HG03280 (cell line): Measurements from ENCODE around the gene CDC123.
"Not testable (repeated sequence)": the region's sequence is repeated elsewhere in the genome, so short reads cannot be mapped to it uniquely, and the experiment has no call there.

ENCODE experiments used
- ATAC-seq: cut with Tn5 transposase; IDR thresholded peaks from one replicate; pipeline ENCODE4 v1.9.1; 2021; ENCODE audit warnings: mild to moderate bottlenecking, moderate library complexity; ENCODE audit not compliant: unreplicated experiment

CDC123 gene

DNA sequence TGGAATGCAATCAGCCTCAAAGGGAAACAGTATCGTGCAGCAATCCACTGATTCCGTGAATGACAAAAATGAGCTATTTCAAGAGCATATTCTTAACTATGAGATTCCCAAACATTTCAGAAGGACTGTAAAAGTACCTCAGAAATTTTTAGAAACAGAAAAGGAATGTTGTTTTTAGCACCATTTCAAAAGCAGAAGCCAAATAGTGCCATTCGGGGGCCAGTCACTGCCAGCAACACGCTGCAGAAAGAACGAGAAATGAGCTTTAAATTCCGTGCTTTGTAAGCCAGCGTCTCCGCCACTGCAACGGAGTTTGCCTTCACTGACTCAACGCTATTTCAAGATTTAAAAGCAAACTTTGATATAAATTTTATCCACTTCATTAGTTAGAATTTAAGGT is 6.6 kb upstream of the CDC123 start:
- no peak for ATAC-seq

DNA sequence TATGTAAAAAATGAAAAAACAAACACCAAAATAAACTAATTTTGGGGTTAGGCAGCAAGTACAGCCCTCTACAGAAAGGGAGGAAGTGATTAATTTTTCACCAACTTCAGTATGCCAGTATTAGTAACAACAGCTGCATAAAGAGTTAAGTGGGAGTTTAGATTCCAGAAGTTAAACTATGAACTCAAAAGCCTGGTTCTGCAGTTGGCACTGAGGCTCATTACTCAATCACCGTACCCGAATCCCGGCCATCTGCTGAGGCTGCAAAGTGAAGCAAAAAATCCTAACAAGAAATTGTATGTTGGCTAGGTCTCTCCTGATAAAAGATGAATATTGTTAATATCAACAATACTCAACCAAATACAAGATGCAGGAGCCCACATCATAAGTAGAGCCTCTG is 4.3 kb upstream of the CDC123 start:
- ATAC-seq, result no peak

DNA sequence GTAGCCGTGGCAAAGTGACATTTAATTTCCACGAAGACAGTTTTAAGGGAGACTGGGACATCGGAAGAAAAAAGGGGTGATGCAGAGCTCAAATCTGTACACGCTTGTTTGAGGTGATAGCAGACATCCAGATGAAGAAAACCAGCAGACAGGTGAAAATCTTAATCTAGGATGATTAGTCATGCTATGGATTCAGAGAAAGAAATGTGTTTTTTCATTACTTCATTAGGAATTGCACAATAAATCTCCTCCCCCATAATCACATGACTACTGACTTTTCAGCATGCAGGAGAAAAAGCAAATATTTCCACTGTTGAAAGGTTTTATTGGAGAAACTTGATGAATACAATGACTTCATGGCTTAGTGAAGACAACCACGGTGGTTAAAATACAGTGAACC is 2.8 kb upstream of the CDC123 start:
- ATAC-seq, result no peak

DNA sequence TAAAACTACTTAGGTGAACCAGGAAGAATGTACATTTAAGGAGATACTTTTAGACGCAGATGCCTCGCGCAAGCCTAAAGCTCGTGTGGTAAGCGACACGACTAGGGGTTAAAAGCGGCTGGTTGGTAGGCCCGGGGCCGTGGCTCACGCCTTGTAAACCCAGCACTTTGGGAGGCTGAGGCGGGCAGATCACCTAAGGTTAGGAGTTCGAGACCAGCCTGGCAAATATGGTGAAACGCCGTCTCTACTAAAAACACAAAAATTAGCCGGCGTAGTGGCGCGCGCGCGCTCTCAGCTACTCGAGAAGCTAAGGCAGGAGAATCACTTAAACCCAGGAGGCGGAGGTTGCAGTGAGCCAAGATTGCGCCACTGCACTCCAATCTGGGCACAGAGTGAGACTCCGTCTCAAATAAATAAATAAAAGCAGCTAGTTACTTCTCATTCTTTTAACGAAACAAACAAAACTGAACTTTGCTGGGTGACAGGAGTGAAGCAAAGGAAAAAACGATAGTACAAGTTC is 1.2 kb upstream of the CDC123 start:
- ATAC-seq, result no peak

DNA sequence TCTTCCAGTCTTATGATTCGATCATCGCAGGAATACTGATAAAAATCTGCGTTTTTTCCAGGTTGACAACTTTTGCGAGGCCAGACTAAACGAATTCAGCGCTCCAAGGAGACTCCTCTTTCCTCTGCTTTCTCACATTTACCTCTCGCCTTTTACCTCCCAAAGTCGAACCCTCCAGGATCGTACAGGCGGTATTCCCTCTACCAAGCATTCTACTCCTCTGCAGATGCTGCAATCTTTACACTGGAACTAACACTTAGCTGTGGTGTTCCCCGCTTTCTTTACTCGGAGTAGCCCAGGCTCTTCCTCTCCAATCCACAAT is 746 bp upstream of the CDC123 start:
- ATAC-seq, result peak; percentile 13

DNA sequence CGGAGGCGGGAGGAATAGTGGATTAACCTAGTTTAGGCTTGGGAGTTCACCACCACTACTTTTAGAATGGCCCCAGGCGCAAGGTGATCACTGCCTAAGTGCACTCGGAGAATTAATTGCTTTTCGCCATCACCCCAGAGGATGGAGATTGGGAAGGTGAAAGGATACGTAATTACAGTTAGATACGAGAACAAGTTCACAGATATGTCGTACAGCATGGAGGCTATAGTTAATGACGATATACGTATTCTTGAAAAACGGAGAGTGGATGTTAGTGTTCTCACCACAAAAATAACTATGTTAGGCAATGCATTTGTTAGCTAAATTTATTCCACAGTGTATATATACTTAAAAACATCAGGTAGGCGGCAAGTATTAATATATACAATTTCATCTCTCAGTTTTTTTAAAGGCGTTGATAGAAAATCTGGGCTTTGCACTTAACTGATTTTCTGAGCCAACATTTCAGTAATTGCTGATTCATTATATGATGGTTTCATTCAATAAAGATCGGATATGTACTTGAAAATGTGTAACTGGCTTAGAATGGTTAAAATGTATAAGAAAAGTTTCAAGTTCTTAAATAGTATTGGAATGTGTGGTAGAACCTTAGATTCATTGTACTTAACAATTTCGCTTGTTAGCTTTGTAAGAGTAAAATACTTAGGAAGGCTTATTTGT is 683 bp downstream of the CDC123 start:
- ATAC-seq, result no peak

DNA sequence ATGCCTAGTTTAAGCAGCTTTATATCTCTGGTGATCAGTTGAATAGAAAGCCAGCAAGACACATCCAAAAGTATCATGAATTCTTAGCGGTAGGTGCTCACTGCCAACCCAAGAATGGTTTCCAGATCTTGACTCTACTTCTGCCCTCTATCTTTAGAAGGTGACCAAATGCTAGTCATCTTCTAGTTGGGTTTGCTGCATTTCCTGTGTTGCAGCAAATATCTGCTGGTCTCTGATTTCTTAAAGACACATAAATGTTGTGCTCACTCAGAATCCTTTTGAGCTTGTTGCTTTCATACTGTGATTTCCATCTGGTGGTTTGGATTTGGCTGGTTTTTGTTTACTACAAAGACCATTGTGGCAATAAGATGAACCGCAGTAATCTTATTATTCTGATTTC is 2.2 kb downstream of the CDC123 start:
- no peak for ATAC-seq

DNA sequence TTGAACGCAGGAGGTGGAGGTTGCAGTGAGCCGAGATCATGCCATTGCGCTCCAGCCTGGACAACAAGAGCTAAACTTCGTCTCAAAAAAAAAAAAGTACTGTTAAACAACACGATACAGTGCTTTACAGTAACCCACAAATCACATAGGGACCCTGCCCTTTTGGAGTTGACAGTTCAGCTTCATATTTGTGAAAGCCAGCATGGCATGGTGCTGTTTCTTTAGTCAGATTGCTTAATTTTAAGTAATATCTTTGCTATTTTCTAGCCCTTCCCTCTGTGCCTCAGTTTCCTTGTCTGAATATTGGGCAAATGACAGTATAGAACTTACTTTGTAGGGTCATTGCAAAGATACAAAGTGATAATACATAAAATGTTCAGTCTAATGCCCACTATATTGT is 4.9 kb downstream of the CDC123 start:
- ATAC-seq, result no peak

DNA sequence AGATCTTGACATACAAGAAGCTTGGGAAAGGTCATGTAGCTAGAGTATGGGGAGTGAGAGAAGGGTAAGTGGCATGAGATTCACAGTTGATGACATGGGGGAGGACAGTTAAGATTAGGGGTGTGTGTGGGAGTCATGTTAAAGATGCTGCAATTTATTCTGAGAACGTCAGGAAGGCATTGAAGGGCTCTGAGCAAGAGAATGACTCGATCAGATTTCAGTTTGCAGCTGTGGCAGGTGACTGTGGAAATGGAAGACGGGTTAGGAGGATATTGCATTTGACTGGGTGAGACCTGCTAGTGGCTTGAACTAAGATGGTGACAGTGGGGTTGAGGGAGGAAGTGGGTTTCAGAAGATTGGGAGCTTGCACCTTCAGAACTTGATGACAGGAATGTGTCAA is 5.6 kb downstream of the CDC123 start:
- no peak for ATAC-seq

DNA sequence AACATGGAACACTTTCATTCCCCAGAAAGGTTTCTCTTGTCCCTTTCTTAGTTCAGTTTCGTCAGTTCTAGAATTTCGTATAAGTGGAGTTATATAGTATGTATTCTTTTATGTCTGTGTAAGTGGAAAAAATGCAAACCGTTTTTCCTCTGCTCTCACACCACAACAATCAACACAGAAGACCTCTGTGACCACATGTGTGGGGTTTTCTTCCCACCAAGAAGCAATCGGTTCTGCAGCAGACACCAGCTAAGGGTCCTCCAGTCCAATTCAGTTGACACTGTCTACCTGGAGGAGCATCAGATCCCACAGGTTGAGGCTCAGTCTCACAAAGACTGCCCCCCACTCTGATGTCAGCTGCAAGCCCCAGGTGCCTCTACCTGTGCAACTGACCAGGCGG is 6.2 kb downstream of the CDC123 start:
- no peak for ATAC-seq

DNA sequence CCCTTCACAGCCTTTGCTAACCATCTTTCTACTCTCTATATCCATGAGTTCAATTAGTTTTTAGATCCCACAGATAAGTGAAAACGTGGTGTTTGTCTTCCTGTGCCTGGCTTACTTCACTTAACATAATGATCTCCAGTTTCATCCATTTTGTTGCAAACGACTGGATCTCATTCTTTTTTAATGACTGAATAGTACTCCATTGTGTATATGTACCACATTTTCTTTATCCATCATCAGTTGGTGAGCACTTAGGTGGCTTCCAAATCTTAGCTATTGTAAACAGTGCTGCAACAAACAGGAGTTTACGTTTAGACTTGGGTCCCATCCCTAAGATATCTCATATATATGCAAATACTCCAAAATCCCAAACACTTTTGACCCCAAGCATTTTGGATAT is 9.1 kb downstream of the CDC123 start:
- no peak for ATAC-seq

DNA sequence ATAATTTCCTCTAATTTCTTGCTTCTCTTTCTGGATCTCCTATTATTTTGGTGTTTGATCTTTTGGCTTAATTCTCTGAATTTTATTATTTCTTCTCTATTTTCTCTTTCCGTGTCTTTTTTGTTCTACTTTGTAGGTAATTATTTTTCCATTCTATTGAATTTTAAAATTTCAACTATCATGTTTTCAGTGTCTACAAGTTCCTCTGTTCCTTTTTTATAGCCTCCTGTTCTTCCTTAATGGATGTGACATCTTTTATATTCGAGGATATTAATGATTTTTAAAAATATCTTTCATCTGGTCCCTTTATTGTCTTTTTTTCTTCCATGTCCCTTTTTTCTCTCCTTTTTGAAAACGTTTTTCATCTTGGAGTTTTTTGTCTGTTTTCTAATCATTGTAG is 11.1 kb downstream of the CDC123 start:
- no peak for ATAC-seq

DNA sequence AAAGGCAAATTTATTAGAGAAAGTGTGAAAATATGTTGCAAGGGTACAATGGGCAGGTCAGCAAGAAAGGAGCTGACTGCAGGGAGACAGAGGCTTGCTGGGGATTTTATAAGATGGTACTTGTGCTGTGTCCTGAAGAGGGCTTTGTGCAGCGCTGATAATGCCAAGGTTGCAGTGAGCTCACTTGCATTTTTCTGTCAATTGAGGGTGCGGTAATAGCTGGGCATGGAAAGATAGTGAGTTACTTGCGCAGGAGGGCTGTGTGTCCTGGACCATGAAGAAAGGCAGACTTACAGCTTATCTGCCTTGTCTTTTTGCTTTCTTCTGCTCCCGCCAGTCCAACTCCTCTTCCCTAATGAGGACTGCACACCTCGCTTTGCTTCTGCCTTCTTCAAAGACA is 12.5 kb downstream of the CDC123 start:
- ATAC-seq, result no peak

DNA sequence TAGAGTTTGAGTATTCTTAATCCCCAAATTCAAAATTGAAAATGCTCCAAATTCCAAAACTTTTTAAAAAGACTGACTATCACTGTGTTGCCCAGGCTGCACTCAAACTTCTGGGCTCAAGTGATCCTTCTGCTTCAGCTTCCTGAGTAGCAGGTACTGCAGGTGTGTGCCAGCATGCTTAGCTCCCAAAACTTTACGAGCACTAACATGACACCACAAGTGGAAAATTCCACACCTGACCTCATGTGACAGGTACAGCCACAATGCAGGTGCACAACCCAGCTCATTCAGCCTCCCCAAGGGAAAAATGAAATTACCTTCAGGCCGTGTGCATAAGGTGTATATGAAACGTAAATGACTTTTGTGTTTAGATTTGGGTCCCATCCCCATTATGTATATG is 16.5 kb downstream of the CDC123 start:
- ATAC-seq, result no peak

DNA sequence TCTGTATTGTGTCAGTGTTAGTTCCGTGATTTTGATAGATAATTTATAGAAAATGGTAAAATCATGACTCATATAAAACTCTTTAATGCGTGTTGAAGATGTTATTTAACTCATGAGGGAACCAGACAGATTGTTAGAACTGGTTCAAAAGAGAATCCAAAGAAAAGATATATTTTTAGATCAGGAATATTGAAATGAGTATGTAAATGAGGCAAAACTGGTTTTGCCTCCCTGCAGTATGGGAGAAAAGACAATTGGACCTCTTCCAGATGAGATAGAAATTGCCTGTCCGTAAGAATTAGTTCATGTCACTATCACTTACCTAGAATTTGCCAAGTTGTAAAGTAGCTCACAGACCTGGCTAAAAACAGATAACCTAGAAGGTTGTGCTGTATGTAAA is 17.6 kb downstream of the CDC123 start:
- ATAC-seq, result no peak

DNA sequence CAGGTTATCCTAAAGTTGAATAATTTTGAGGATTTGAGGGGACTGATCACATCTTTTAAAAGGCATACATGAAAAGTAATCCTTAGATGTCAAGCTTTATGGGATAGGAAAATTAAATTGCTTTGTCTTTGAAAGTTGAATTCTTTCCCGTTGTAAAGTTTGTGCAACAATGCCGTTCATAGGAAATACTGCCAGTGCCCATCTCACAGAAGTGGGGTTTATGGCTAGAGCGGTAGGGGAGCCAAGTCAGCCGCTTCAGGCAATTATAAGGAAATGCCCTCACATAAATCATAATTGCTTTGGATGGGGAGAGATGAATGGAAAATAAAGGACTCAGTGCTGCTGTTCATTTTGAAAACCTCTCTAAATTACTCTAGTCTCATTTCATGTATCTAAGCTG is 18.1 kb downstream of the CDC123 start:
- ATAC-seq, result no peak

DNA sequence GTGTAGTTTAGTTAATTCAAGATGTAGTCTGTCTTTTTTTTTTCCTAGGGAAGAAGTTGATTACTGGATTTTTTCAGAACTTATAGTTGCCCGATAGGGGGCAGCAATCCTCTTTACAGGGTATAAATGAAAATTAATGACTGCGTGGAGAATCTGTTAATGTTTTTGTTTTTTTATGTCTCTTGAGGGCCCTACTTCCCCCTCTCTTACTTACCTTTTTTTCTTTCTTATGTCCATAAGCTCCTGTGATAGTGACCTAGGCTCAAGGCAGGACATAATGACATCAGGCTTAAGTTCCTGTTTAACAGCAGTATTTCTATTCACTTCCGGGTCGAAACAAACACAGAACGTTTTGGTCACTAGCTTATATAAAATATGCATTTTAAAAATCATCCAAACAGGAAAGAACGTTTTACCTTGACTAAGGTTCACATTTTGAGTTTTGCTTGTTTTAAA is 18.8 kb downstream of the CDC123 start:
- no peak for ATAC-seq

DNA sequence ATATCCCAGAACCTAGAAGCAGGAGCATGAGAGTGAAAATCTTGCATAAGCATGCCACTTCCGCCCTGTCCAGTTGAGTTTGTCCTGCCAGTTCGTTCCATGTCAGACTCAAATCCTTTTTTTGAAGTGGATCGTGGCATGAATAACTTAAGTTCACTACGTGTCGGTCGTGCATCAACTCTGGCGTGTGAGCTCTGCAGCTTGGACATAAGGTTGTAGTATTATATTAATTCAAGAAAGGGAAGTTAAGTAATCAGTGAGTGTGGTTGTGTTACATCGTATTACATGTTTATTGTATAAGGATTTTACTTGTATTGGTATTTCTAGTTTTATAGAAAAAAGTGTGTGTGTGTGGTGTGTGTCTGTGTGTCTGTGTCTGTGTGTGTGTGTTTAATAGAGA is 23.0 kb downstream of the CDC123 start:
- ATAC-seq, result no peak

DNA sequence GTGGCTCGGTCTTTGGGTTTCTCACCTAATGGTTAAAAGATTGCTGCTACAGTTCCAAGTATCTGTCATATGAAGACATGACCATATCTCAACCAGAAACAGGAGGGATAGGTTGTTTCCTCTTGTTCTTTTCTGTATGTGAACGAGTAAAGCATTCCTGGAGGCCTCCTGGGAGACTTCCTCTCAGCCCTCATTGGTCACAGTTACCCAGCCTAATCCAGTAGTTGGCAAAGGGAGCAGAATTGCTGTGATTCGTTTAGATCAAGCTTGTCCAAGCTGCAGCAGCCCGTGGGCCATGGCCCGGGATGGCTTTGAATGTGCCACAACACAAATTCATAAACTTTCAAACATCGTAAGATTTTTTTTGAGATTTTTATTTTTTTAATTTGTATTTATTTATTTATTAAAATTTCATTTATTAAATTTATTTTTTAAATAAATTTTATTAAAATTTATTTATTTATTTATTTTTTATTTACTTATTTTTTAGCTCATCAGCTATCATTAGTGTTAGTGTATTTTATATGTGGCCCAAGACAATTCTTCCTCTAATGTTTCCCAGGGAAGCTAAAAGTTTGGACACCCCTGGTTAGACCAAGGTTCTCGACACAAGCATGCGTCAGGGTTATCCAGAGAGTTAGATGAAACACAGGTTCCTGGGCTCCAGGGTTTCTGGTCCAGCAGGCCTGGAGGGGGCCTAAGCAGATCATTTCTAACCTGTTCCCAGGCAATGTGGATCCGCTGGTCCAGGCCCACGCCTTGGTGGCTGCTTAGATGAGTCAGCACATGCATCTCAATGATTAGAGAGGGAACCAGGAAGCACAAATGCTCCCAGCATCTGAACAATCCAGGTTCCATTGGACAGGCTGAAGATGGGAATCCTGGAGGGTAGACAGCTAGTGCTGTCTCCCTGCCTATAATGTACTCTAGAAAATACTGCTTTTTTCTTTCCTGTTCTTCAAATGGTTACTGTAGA is 25.6 kb downstream of the CDC123 start:
- no peak for ATAC-seq

DNA sequence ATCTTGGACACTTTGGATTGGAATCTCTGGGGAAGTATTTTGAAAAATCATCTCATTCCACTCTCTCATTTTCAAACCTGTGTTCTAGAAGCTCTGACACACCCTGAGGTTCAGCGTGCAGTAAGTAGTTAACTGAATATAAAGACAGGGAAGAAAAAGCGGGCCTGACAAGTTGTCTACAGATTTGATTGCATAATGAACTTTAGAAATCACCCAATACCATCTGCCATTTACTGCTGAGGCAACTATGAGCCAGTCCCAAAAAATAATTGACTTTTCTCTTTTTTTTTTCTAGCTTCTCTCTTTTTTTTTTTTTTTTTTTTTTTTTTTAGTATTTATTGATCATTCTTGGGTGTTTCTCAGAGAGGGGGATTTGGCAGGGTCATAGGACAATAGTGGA is 29.5 kb downstream of the CDC123 start:
- no peak for ATAC-seq

DNA sequence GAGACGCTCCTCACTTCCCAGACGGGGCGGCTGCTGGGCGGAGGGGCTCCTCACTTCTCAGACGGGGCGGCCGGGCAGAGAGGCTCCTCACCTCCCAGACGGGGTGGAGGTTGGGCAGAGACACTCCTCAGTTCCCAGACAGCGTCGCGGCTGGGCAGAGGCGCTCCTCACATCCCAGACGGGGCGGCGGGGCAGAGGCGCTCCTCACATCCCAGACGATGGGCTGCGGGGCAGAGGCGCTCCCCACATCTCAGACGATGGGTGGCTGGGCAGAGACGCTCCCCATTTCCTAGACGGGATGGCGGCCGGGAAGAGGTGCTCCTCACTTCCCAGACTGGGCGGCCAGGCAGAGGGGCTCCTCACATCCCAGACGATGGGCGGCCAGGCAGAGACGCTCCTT is 30.4 kb downstream of the CDC123 start:
- ATAC-seq, result not testable (repeated sequence)

DNA sequence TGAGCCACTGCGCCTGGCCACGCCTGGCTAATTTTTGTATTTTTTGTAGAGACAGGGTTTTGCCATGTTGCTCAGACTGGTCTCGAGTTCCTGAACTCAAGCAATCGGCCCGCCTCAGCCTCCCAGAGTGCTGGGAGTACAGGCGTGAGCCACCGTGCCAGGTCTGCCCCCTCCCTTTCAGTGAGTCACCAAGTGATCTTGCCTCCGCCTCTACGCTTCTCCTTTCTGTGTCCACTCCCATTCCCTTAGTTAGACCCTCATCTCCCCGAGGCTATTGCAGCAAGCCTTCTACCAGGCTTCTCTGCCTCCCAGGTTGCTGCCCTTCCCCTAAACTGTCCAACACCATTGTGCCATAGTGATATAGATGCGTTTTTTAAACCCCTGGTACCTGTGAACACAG is 32.9 kb downstream of the CDC123 start:
- ATAC-seq, result no peak
